ENCODE measurements around the gene PRELID2.

Gene PRELID2

GRCh38 chr5:145711417-145711816 lies 123.7 kb downstream of the PRELID2 start:
- Histone ChIP-seq H3K36me3 (ENCODE audit: control insufficient read depth in 2 of 2, insufficient read depth in 2 of 2, low read length in 2 of 2) (no peaks in the 10 kb centered on the region), H3K4me1 (ENCODE audit: control insufficient read depth, insufficient read depth, low read length) (no peaks in the 10 kb centered on the region), H3K9me3 (ENCODE audit: control insufficient read depth in 2 of 2, low read length in 2 of 2) (no peaks in the 10 kb centered on the region), H3K9ac (ENCODE audit: low read length in 2 of 2) (no peak overlapping the region), H3K27me3 (ENCODE audit: control insufficient read depth in 1 of 2, insufficient read depth in 2 of 2, low read length in 2 of 2) (no peaks in the 10 kb centered on the region), H3K27ac (ENCODE audit: low read length) (no peak overlapping the region), H3K4me3 (ENCODE audit: low read length in 2 of 2) (no peak overlapping the region)

Measured in stomach smooth muscle (tissue), 2 donors.